Liver (tissue), 9 donors: Measurements from ENCODE around the gene BAIAP2L1. TPM values are rescaled to one million over a fixed set of nuclear protein-coding genes. Genes with fewer than 3 reads are reported as not detected.

Experiments
- DNase-seq: peaks from one replicate; pipeline ENCODE4 v3.0.0-alpha.2; 2017; ENCODE audit warnings: low spot score
- H3K27ac ChIP-seq, 2 donors: one replicate each; pipeline ENCODE4 v1.7.0; 2013; ENCODE audit warnings: inconsistent platforms in 2 of 2, low read length in 2 of 2, control low read depth in 1 of 2, low read depth in 1 of 2, mild to moderate bottlenecking in 1 of 2
- H3K27me3 ChIP-seq, 4 donors: one replicate each; pipeline versions ENCODE4 v1.6.1 to v1.7.0; 2013; ENCODE audit warnings: low read length in 3 of 4, inconsistent platforms in 1 of 4, mild to moderate bottlenecking in 1 of 4, moderate library complexity in 1 of 4; ENCODE audit not compliant: control insufficient read depth in 4 of 4, insufficient read depth in 4 of 4
- H3K36me3 ChIP-seq, 4 donors: one replicate each; pipeline versions ENCODE4 v1.6.1 to v1.7.0; 2013; ENCODE audit warnings: low read length in 3 of 4, mild to moderate bottlenecking in 3 of 4, low read depth in 1 of 4, moderate library complexity in 1 of 4; ENCODE audit not compliant: control insufficient read depth in 4 of 4, insufficient read depth in 3 of 4
- H3K4me1 ChIP-seq, 4 donors: one replicate each; pipeline versions ENCODE4 v1.6.1 to v1.7.0; 2013; ENCODE audit warnings: low read length in 3 of 4, mild to moderate bottlenecking in 3 of 4, moderate library complexity in 1 of 4; ENCODE audit not compliant: control insufficient read depth in 4 of 4, insufficient read depth in 4 of 4
- H3K4me3 ChIP-seq, 3 donors: one replicate each; pipeline versions ENCODE4 v1.6.1 to v1.7.0; 2013; ENCODE audit warnings: low read length in 3 of 3, control low read depth in 1 of 3, low read depth in 1 of 3, mild to moderate bottlenecking in 1 of 3
- H3K9ac ChIP-seq, 2 donors: one replicate each; pipeline ENCODE4 v1.7.0; 2013; ENCODE audit warnings: low read length in 2 of 2, mild to moderate bottlenecking in 2 of 2, moderate library complexity in 2 of 2, control low read depth in 1 of 2, low read depth in 1 of 2
- H3K9me3 ChIP-seq, 4 donors: one replicate each; pipeline versions ENCODE4 v1.6.1 to v1.7.0; 2013; ENCODE audit warnings: low read length in 3 of 4; ENCODE audit not compliant: control insufficient read depth in 4 of 4
- FOXA1 ChIP-seq: IDR thresholded peaks from 2 replicates; pipeline ENCODE4 v1.6.1; 2016; ENCODE audit warnings: antibody characterized with exemption
- GABPA ChIP-seq, 2 donors: IDR thresholded peaks in 1 of 2; conservative IDR thresholded peaks in 1 of 2; 2 replicates each; pipeline ENCODE4 v1.6.1; 2016; ENCODE audit warnings: antibody characterized with exemption in 2 of 2, mild to moderate bottlenecking in 1 of 2, moderate library complexity in 1 of 2
- HNF4A ChIP-seq, 2 donors: conservative IDR thresholded peaks; 2 replicates each; pipeline ENCODE4 v1.6.1; 2016; ENCODE audit warnings: antibody characterized with exemption in 2 of 2, mild to moderate bottlenecking in 2 of 2
- JUND ChIP-seq, 2 donors: IDR thresholded peaks; 2 replicates each; pipeline ENCODE4 v1.6.1; 2016; ENCODE audit warnings: antibody characterized with exemption in 2 of 2
- MAX ChIP-seq: IDR thresholded peaks from 2 replicates; pipeline ENCODE4 v1.6.1; 2016; ENCODE audit warnings: antibody characterized with exemption
- RAD21 ChIP-seq, 2 donors: IDR thresholded peaks; 2 replicates each; pipeline ENCODE4 v1.6.1; 2016; ENCODE audit warnings: antibody characterized with exemption in 2 of 2, mild to moderate bottlenecking in 2 of 2
- REST ChIP-seq: IDR thresholded peaks from 2 replicates; pipeline ENCODE4 v1.6.1; 2016; ENCODE audit warnings: antibody characterized with exemption, mild to moderate bottlenecking
- TAF1 ChIP-seq: conservative IDR thresholded peaks from 2 replicates; pipeline ENCODE4 v1.6.1; 2016; ENCODE audit warnings: antibody characterized with exemption, mild to moderate bottlenecking
- ZBTB33 ChIP-seq: IDR thresholded peaks from 2 replicates; pipeline ENCODE4 v1.6.1; 2016; ENCODE audit warnings: antibody characterized with exemption
- WGBS: extraction: QIAGEN DNeasy Blood & Tissue Kit; methylation state at CpG from one replicate; pipeline ENCODE4 v1.1.7; 2013; 5-methylcytosine and 5-hydroxymethylcytosine counted together
- polyA plus RNA-seq, 2 donors: library from polyadenylated mRNA; stranded (reverse) in 1 of 2; unstranded in 1 of 2; fragments of 200-250 nt in 1 of 2; fragments of >200 nt in 1 of 2; fragmentation: Nextera tagmentation in 1 of 2; extraction: Ambion mirVana in 1 of 2; gene quantifications; one replicate each; pipeline versions ENCODE4 v1.2.1 to v1.2.3, GENCODE V29; 2013 to 2015
- total RNA-seq, 2 donors: library from RNA; depleted of rRNA; stranded (reverse); fragments of >200 nt; gene quantifications; one replicate each; pipeline ENCODE4 v1.2.3, GENCODE V29; 2014
- donor health status: healthy.
- donor health status: healthy.
- donor health status: healthy.
- donor health status: healthy.
- donor health status: healthy.

Gene BAIAP2L1
- total and polyA plus RNA-seq, 4 donors, result 5.4 to 8.9 (median 8.7) TPM

- DNase-seq, result no peak
- H3K4me1 ChIP-seq, result peaks cover 5 to 24% (median 16%) of the 10 kb centered on the region in 4 donors
- no peak overlapping the region for H3K4me3 ChIP-seq
- H3K27ac ChIP-seq, result no peak overlapping the region
- no peak overlapping the region for H3K9ac ChIP-seq
- H3K36me3 ChIP-seq, result peaks cover 4 to 10% (median 5%) of the 10 kb centered on the region in 4 donors
- WGBS, result 89% methylated on average over 21 of the region's 21 CpGs
- no peaks in the 10 kb centered on the region for H3K9me3 ChIP-seq
- no peaks in the 10 kb centered on the region for H3K27me3 ChIP-seq
- TF ChIP-seq RAD21 (IDR thresholded peaks at IDR 0.05), result no peak
- no peak for TF ChIP-seq TAF1
- TF ChIP-seq ZBTB33, result no peak
- TF ChIP-seq HNF4A (conservative IDR thresholded peaks at IDR 0.05), result no peak
Observed at GRCh38 chr7:98297626-98298286, 103.1 kb downstream of the BAIAP2L1 start.

GRCh38 chr7:98296833-98297232, 104.1 kb downstream of the BAIAP2L1 start:
- Histone ChIP-seq H3K36me3 (peaks cover 4 to 12% (median 9%) of the 10 kb centered on the region in 4 donors), H3K4me3 (no peak overlapping the region), H3K27ac (no peak overlapping the region), H3K9me3 (no peaks in the 10 kb centered on the region), H3K9ac (no peak overlapping the region), H3K27me3 (no peaks in the 10 kb centered on the region), H3K4me1 (peaks cover 5 to 20% (median 14%) of the 10 kb centered on the region in 4 donors)
- DNase-seq, result no peak
- no peak for TF ChIP-seq TAF1
- no peak for TF ChIP-seq REST
- 80% methylated on average over 12 of the region's 12 CpGs for WGBS

GRCh38 chr7:98295467-98296192, 105.3 kb downstream of the BAIAP2L1 start:
- no peak for TF ChIP-seq MAX
- TF ChIP-seq RAD21 (IDR thresholded peaks at IDR 0.05), result no peak
- no peak for TF ChIP-seq JUND (IDR thresholded peaks at IDR 0.05)
- TF ChIP-seq FOXA1, result no peak
- no peak for TF ChIP-seq GABPA (IDR thresholded peaks at IDR 0.05 in 1 of 2, conservative IDR thresholded peaks at IDR 0.05 in 1 of 2)
- Histone ChIP-seq H3K27ac (no peak overlapping the region), H3K4me3 (no peak overlapping the region), H3K27me3 (no peaks in the 10 kb centered on the region), H3K9me3 (no peaks in the 10 kb centered on the region), H3K36me3 (peaks cover 7 to 15% (median 11%) of the 10 kb centered on the region in 4 donors), H3K4me1 (peaks cover 4 to 13% (median 6%) of the 10 kb centered on the region in 4 donors), H3K9ac (no peak overlapping the region)
- 90% methylated on average over 19 of the region's 19 CpGs for WGBS
- no peak for DNase-seq
